IMR-90 (cell line): ENCODE measurements around the gene CACNA1F. TPM values are rescaled to one million over a fixed set of nuclear protein-coding genes. Genes with fewer than 3 reads are reported as not detected.

Experiments
- ATAC-seq: fragments of 200-7000 bp; cut with Tn5 transposase; 2 replicates; pipeline ENCODE4 v1.9.1; 2020; ENCODE audit warnings: low read depth, mild to moderate bottlenecking, moderate library complexity
- BruUV-seq: library from RNA; stranded (reverse); fragments of 400-500 nt; replicated peaks from 2 replicates; lab custom pipeline; 2021; lab: Mats Ljungman, UMichigan
- CTCF ChIA-PET: fragments of 300-600 bp; formaldehyde crosslinking; extraction: SDS; loops from one replicate; lab custom pipeline; 2021; ENCODE audit warnings: antibody characterized with exemption; lab: Yijun Ruan, JAX
- POLR2A ChIA-PET: fragments of 300-600 bp; sonication (Branson Sonifier 250); formaldehyde crosslinking; loops from one replicate; lab custom pipeline; 2022; ENCODE audit warnings: antibody characterized with exemption; ENCODE audit not compliant: unreplicated experiment; lab: Charles Lee
- DNase-seq: peaks from one replicate; pipeline ENCODE4 v3.0.0; 2013
- H2AFZ ChIP-seq: replicated peaks from 2 replicates; pipeline ENCODE3; 2013; ENCODE audit warnings: low read length, mild to moderate bottlenecking; ENCODE audit not compliant: poor library complexity
- H2AK5ac ChIP-seq: 2 replicates; pipeline ENCODE4 v1.6.1; 2013; ENCODE audit warnings: low read depth, low read length, inconsistent platforms
- H2AK9ac ChIP-seq: replicated peaks from 2 replicates; pipeline ENCODE3; 2013; ENCODE audit warnings: mild to moderate bottlenecking, low read depth, low read length, moderate library complexity; ENCODE audit not compliant: poor library complexity
- H2BK120ac ChIP-seq: 2 replicates; pipeline ENCODE4 v1.6.1; 2013; ENCODE audit warnings: low read depth, low read length, inconsistent platforms
- H2BK15ac ChIP-seq: 3 replicates; pipeline ENCODE4 v1.6.1; 2013; ENCODE audit warnings: low read depth, low read length, inconsistent platforms
- H2BK20ac ChIP-seq: 2 replicates; pipeline ENCODE4 v1.6.1; 2013; ENCODE audit warnings: low read depth, mild to moderate bottlenecking, inconsistent platforms, low read length, moderate library complexity
- H2BK5ac ChIP-seq: 2 replicates; pipeline ENCODE4 v1.6.1; 2013; ENCODE audit warnings: mild to moderate bottlenecking, low read depth, low read length, inconsistent platforms; ENCODE audit not compliant: poor library complexity, severe bottlenecking
- H3K14ac ChIP-seq: replicated peaks from 2 replicates; pipeline ENCODE4 v1.6.1; 2013; ENCODE audit warnings: low read depth, low read length, inconsistent platforms
- H3K18ac ChIP-seq: 2 replicates; pipeline ENCODE4 v1.6.1; 2013; ENCODE audit warnings: low read depth, low read length, control low read depth
- H3K23ac ChIP-seq: 2 replicates; pipeline ENCODE4 v1.6.1; 2013; ENCODE audit warnings: low read depth, low read length, inconsistent platforms
- H3K27ac ChIP-seq: 2 replicates; pipeline ENCODE4 v1.5.1; 2013; ENCODE audit warnings: mild to moderate bottlenecking, control low read depth, low read length; ENCODE audit not compliant: insufficient read depth
- H3K27me3 ChIP-seq: 2 replicates; pipeline ENCODE4 v1.6.1; 2013; ENCODE audit warnings: low read length; ENCODE audit not compliant: control insufficient read depth, insufficient read depth
- H3K36me3 ChIP-seq: 2 replicates; pipeline ENCODE4 v1.6.1; 2013; ENCODE audit warnings: low read length, mixed read lengths; ENCODE audit not compliant: control insufficient read depth, insufficient read depth
- H3K4ac ChIP-seq: 2 replicates; pipeline ENCODE4 v1.6.1; 2013; ENCODE audit warnings: low read depth, low read length, inconsistent platforms
- H3K4me1 ChIP-seq: 2 replicates; pipeline ENCODE4 v1.6.1; 2013; ENCODE audit warnings: low read length, mixed read lengths; ENCODE audit not compliant: control insufficient read depth, insufficient read depth
- H3K4me2 ChIP-seq: 2 replicates; pipeline ENCODE4 v1.6.1; 2013; ENCODE audit warnings: low read depth, mild to moderate bottlenecking, control low read depth, low read length, moderate library complexity
- H3K4me3 ChIP-seq: 2 replicates; pipeline ENCODE4 v1.5.1; 2013; ENCODE audit warnings: low read depth, mild to moderate bottlenecking, control low read depth, low read length, moderate library complexity; ENCODE audit not compliant: insufficient read depth
- H3K56ac ChIP-seq: 2 replicates; pipeline ENCODE4 v1.6.1; 2013; ENCODE audit warnings: low read length, inconsistent platforms; ENCODE audit not compliant: insufficient read depth; ENCODE audit errors: extremely low read depth
- H3K79me1 ChIP-seq, 2 experiments: 2 replicates each; pipeline ENCODE4 v1.6.1; 2013; ENCODE audit warnings: low read length in 2 of 2, inconsistent platforms in 1 of 2, low read depth in 1 of 2
- H3K9ac ChIP-seq: 2 replicates; pipeline ENCODE4 v1.6.1; 2013; ENCODE audit warnings: low read depth, low read length, control low read depth
- H3K9me1 ChIP-seq: 2 replicates; pipeline ENCODE4 v1.6.1; 2013; ENCODE audit warnings: low read length, inconsistent platforms; ENCODE audit not compliant: insufficient read depth
- H3K9me3 ChIP-seq: 2 replicates; pipeline ENCODE4 v1.6.1; 2013; ENCODE audit warnings: low read length; ENCODE audit not compliant: control insufficient read depth, insufficient read depth
- H4K20me1 ChIP-seq: 2 replicates; pipeline ENCODE4 v1.6.1; 2013; ENCODE audit warnings: low read length, inconsistent platforms; ENCODE audit not compliant: insufficient read depth
- H4K5ac ChIP-seq: 2 replicates; pipeline ENCODE4 v1.6.1; 2013; ENCODE audit warnings: mild to moderate bottlenecking, low read depth, low read length, control low read depth
- H4K8ac ChIP-seq, 2 experiments: 2 replicates each; pipeline ENCODE4 v1.6.1; 2013; ENCODE audit warnings: low read depth in 2 of 2, low read length in 2 of 2, control low read depth in 1 of 2, inconsistent platforms in 1 of 2
- H4K91ac ChIP-seq: 2 replicates; pipeline ENCODE4 v1.6.1; 2013; ENCODE audit warnings: low read depth, low read length, inconsistent platforms; ENCODE audit not compliant: insufficient read depth
- BHLHE40 ChIP-seq: fragments of 150-350 bp; IDR thresholded peaks from 2 replicates; pipeline ENCODE4 v1.6.1; 2016; ENCODE audit warnings: mild to moderate bottlenecking, low read depth, low read length
- CEBPB ChIP-seq: IDR thresholded peaks from 2 replicates; pipeline ENCODE4 v1.6.1; 2012; ENCODE audit warnings: low read depth, low read length, improper control_type of control experiment
- CHD1 ChIP-seq: IDR thresholded peaks from 2 replicates; pipeline ENCODE4 v1.6.1; 2012; ENCODE audit warnings: low read depth, low read length, improper control_type of control experiment
- FOS ChIP-seq: fragments of 150-350 bp; IDR thresholded peaks from 2 replicates; pipeline ENCODE4 v1.6.1; 2016; ENCODE audit warnings: low read depth, low read length
- MAFK ChIP-seq: IDR thresholded peaks from 2 replicates; pipeline ENCODE4 v1.6.1; 2012; ENCODE audit warnings: low read depth, low read length, improper control_type of control experiment
- MAZ ChIP-seq: IDR thresholded peaks from 2 replicates; pipeline ENCODE4 v1.6.1; 2012; ENCODE audit warnings: low read depth, mild to moderate bottlenecking, low read length, improper control_type of control experiment, moderate library complexity, borderline replicate concordance
- MXI1 ChIP-seq: IDR thresholded peaks from 2 replicates; pipeline ENCODE4 v1.6.1; 2012; ENCODE audit warnings: low read depth, mild to moderate bottlenecking, low read length, moderate library complexity, borderline replicate concordance
- NFE2L2 ChIP-seq: fragments of 150-350 bp; IDR thresholded peaks from 2 replicates; pipeline ENCODE4 v1.6.1; 2016; ENCODE audit warnings: low read depth, mild to moderate bottlenecking, low read length
- POLR2A ChIP-seq: IDR thresholded peaks from 2 replicates; pipeline ENCODE4 v1.6.1; 2012; ENCODE audit warnings: mild to moderate bottlenecking, low read depth, low read length
- RAD21 ChIP-seq: IDR thresholded peaks from 2 replicates; pipeline ENCODE4 v1.6.1; 2012; ENCODE audit warnings: low read length, improper control_type of control experiment
- RCOR1 ChIP-seq: IDR thresholded peaks from 2 replicates; pipeline ENCODE4 v1.6.1; 2012; ENCODE audit warnings: mild to moderate bottlenecking, low read length, improper control_type of control experiment; ENCODE audit not compliant: insufficient replicate concordance
- RFX5 ChIP-seq: IDR thresholded peaks from 2 replicates; pipeline ENCODE4 v1.8.0; 2012; ENCODE audit warnings: low read depth, mild to moderate bottlenecking, low read length, moderate library complexity
- SMC3 ChIP-seq: fragments of 150-350 bp; IDR thresholded peaks from 2 replicates; pipeline ENCODE4 v1.6.1; 2016; ENCODE audit warnings: low read depth, mild to moderate bottlenecking, antibody characterized with exemption, low read length, moderate library complexity
- WGBS, 2 experiments: methylation state at CpG; one replicate each; pipeline versions ENCODE4 v1.1.5 to v1.1.7; 2013; ENCODE audit warnings: missing lambda C conversion rate in 2 of 2; ENCODE audit not compliant: insufficient read length in 1 of 2; ENCODE audit errors: extremely low coverage in 2 of 2; 5-methylcytosine and 5-hydroxymethylcytosine counted together
- dilution Hi-C: fragments of 300-500 bp; cut with HindIII; formaldehyde crosslinking; loops from one replicate; pipeline ENCODE4 v1.14.3; 2018; ENCODE audit warnings: low sequenced_read_pairs; ENCODE audit not compliant: unreplicated experiment
- in situ Hi-C: fragments of 300-500 bp; cut with MboI; formaldehyde crosslinking; loops from 3 replicates; pipeline ENCODE4 v1.14.3; 2019; ENCODE audit warnings: low sequenced_read_pairs, inconsistent platforms, mixed read lengths
- intact Hi-C: fragments of 100-400 bp; cut with micrococcal nuclease; formaldehyde crosslinking; loops from 2 replicates; pipeline ENCODE4 v1.10.0; 2022
- polyA plus RNA-seq, 3 experiments: library from polyadenylated mRNA; depleted of rRNA; stranded (reverse); fragments of >200 nt; gene quantifications; 2 replicates each; pipeline ENCODE4 v1.2.3, GENCODE V29; 2012; ENCODE audit warnings: low replicate concordance in 1 of 3
- total RNA-seq: library from RNA; depleted of rRNA; stranded (reverse); fragments of >200 nt; gene quantifications from 2 replicates; pipeline ENCODE4 v1.2.3, GENCODE V29; 2012
- TF ChIP-seq, protein P1 (sequence below): fragments of 150-350 bp; IDR thresholded peaks from 2 replicates; pipeline ENCODE4 v1.6.1; 2017; ENCODE audit warnings: mild to moderate bottlenecking, antibody characterized with exemption, low read length, low read depth
- TF ChIP-seq, protein P2 (sequence below): fragments of 150-350 bp; IDR thresholded peaks from 2 replicates; pipeline ENCODE4 v1.6.1; 2016; ENCODE audit warnings: low read depth, mild to moderate bottlenecking, low read length, moderate library complexity, borderline replicate concordance
- TF ChIP-seq, protein P3 (sequence below): conservative IDR thresholded peaks from 2 replicates; pipeline ENCODE4 v1.5.1; 2012; ENCODE audit warnings: mild to moderate bottlenecking, low read depth, low read length, improper control_type of control experiment

Gene CACNA1F
- total and polyA plus RNA-seq, 2 of the 4 experiments (the other 2 are of a cell fraction), result not detected

DNA sequence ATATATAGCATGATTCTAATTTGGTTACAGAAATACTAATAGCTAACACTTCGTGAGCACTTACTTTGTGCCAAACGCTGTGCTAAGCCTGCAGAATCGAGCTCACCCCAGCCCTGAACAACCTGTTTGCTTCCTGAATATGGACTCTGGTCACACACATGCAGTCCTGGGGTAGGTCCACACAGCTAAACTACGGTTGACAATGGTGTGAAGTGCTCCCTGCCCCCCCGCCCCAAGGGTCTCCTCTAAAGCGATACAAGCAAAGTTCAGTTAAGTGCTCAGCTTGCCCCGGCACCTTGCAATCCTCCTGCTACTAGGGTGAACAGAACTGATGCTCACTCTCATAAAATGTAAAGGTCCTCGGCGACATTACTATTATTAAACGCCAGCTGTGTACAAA lies 30.5 kb upstream of the CACNA1F start:
- Histone ChIP-seq H3K4me2 (no peak overlapping the region), H2AK9ac (no peak overlapping the region), H3K27ac (no peak overlapping the region), H3K27me3 (peaks cover 6% of the 10 kb centered on the region; the same call in 1 of the 2 replicates), H2BK5ac (no peak overlapping the region), H4K5ac (no peak overlapping the region), H3K36me3 (no peaks in the 10 kb centered on the region), H3K4ac (no peak overlapping the region), H3K79me1 (no peaks in the 10 kb centered on the region), H4K91ac (no peak overlapping the region), H3K4me1 (no peaks in the 10 kb centered on the region), H3K9me3 (peaks cover 1% of the 10 kb centered on the region; the same call in 1 of the 2 replicates), H3K9me1 (no peaks in the 10 kb centered on the region), H4K8ac (no peak overlapping the region), H3K9ac (no peak overlapping the region), H3K18ac (no peak overlapping the region), H3K4me3 (no peak overlapping the region), H2AK5ac (no peak overlapping the region), H4K20me1 (no peaks in the 10 kb centered on the region), H2AFZ (no peak overlapping the region), H3K23ac (no peak overlapping the region), H2BK15ac (no peak overlapping the region), H2BK20ac (no peak overlapping the region), H2BK120ac (no peak overlapping the region), H3K56ac (no peak overlapping the region), H3K14ac (no peak overlapping the region)
- TF ChIP-seq POLR2A (no peak), SMC3 (no peak), BHLHE40 (no peak), MAFK (no peak), FOS (no peak), CEBPB (no peak), MXI1 (no peak), NFE2L2 (no peak), RAD21 (no peak), CHD1 (no peak), RCOR1 (no peak), MAZ (no peak), RFX5 (no peak)
- TF ChIP-seq, protein P1, sequence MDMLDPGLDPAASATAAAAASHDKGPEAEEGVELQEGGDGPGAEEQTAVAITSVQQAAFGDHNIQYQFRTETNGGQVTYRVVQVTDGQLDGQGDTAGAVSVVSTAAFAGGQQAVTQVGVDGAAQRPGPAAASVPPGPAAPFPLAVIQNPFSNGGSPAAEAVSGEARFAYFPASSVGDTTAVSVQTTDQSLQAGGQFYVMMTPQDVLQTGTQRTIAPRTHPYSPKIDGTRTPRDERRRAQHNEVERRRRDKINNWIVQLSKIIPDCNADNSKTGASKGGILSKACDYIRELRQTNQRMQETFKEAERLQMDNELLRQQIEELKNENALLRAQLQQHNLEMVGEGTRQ, result no peak
- TF ChIP-seq, protein P2, sequence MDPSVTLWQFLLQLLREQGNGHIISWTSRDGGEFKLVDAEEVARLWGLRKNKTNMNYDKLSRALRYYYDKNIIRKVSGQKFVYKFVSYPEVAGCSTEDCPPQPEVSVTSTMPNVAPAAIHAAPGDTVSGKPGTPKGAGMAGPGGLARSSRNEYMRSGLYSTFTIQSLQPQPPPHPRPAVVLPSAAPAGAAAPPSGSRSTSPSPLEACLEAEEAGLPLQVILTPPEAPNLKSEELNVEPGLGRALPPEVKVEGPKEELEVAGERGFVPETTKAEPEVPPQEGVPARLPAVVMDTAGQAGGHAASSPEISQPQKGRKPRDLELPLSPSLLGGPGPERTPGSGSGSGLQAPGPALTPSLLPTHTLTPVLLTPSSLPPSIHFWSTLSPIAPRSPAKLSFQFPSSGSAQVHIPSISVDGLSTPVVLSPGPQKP, result no peak
- TF ChIP-seq, protein P3, sequence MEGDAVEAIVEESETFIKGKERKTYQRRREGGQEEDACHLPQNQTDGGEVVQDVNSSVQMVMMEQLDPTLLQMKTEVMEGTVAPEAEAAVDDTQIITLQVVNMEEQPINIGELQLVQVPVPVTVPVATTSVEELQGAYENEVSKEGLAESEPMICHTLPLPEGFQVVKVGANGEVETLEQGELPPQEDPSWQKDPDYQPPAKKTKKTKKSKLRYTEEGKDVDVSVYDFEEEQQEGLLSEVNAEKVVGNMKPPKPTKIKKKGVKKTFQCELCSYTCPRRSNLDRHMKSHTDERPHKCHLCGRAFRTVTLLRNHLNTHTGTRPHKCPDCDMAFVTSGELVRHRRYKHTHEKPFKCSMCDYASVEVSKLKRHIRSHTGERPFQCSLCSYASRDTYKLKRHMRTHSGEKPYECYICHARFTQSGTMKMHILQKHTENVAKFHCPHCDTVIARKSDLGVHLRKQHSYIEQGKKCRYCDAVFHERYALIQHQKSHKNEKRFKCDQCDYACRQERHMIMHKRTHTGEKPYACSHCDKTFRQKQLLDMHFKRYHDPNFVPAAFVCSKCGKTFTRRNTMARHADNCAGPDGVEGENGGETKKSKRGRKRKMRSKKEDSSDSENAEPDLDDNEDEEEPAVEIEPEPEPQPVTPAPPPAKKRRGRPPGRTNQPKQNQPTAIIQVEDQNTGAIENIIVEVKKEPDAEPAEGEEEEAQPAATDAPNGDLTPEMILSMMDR, result no peak
- ATAC-seq (no peak), DNase-seq (no peak)
- no TSS peak for BruUV-seq
- in situ Hi-C loops (no loop called here), dilution Hi-C loops (no loop called here), intact Hi-C loops (no loop called here)
- POLR2A ChIA-PET, result no interaction called here
- CTCF ChIA-PET, result no interaction called here
- 51% methylated on average over 3 of the region's 10 CpGs; no CpG with 5 or more reads in 1 of the 2 experiments for WGBS, 2 experiments
